Lower leg skin (tissue), 3 donors: Measurements from ENCODE around the gene GPR89A.

Experiments used
- POLR2A ChIP-seq, 2 donors: fragments of 450-650 bp; IDR thresholded peaks; one replicate each; pipeline ENCODE4 v1.6.1; 2016 to 2017; ENCODE audit warnings: antibody characterized with exemption in 2 of 2, mild to moderate bottlenecking in 1 of 2, moderate library complexity in 1 of 2
- TF ChIP-seq, protein P1 (sequence below), 3 donors: fragments of 450-650 bp; IDR thresholded peaks; one replicate each; pipeline ENCODE4 v1.5.1; 2016; ENCODE audit warnings: antibody characterized with exemption in 3 of 3, mild to moderate bottlenecking in 3 of 3, moderate library complexity in 2 of 3

GRCh38 chr1:145717833-145718232 lies 110.0 kb downstream of the GPR89A start:
- no peak for TF ChIP-seq POLR2A (IDR thresholded peaks at IDR 0.05)
- TF ChIP-seq, protein P1, sequence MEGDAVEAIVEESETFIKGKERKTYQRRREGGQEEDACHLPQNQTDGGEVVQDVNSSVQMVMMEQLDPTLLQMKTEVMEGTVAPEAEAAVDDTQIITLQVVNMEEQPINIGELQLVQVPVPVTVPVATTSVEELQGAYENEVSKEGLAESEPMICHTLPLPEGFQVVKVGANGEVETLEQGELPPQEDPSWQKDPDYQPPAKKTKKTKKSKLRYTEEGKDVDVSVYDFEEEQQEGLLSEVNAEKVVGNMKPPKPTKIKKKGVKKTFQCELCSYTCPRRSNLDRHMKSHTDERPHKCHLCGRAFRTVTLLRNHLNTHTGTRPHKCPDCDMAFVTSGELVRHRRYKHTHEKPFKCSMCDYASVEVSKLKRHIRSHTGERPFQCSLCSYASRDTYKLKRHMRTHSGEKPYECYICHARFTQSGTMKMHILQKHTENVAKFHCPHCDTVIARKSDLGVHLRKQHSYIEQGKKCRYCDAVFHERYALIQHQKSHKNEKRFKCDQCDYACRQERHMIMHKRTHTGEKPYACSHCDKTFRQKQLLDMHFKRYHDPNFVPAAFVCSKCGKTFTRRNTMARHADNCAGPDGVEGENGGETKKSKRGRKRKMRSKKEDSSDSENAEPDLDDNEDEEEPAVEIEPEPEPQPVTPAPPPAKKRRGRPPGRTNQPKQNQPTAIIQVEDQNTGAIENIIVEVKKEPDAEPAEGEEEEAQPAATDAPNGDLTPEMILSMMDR (IDR thresholded peaks at IDR 0.05), result no peak
